Measurements from ENCODE around the gene SNX15. TPM values are rescaled to one million over a fixed set of nuclear protein-coding genes. Genes with fewer than 3 reads are reported as not detected.
"Not testable (repeated sequence)": the region's sequence is repeated elsewhere in the genome, so short reads cannot be mapped to it uniquely, and the experiment has no call there.

SNX15 gene
- polyA plus RNA-seq, 1 experiment, result 8.0 TPM

- DNase-seq (ENCODE audit: low read depth, low spot score), result no peak
- CTCF ChIA-PET, result interaction anchor here (0.6 kb wide), 1 partner anchor 12 kb away, joined by 3 read pairs; no protein-coding TSS in a partner anchor
- no peak overlapping the region for H3K4me3 ChIP-seq (ENCODE audit: low read depth, low read length)
- TF ChIP-seq CTCF (IDR thresholded peaks at IDR 0.05; ENCODE audit: low read depth, low read length), result no peak
- no peak overlapping the region for H3K27ac ChIP-seq (ENCODE audit: low read depth, low read length)
- H3K9me3 ChIP-seq (ENCODE audit: control insufficient read depth, insufficient read depth, low read length), result no peaks in the 10 kb centered on the region
- no peaks in the 10 kb centered on the region for H3K27me3 ChIP-seq (ENCODE audit: control insufficient read depth, insufficient read depth, low read length)
- POLR2A ChIA-PET, result no interaction called here
Observed at GRCh38 chr11:65021509-65021908, 5.7 kb upstream of the SNX15 start.

GRCh38 chr11:65023502-65023901 lies 3.7 kb upstream of the SNX15 start:
- H3K27ac ChIP-seq (ENCODE audit: low read depth, low read length); POLR2A ChIA-PET; DNase-seq (ENCODE audit: low read depth, low spot score); H3K9me3 ChIP-seq (ENCODE audit: control insufficient read depth, insufficient read depth, low read length); H3K4me3 ChIP-seq (ENCODE audit: low read depth, low read length); H3K27me3 ChIP-seq (ENCODE audit: control insufficient read depth, insufficient read depth, low read length): not testable (repeated sequence)
- CTCF ChIA-PET, result interaction anchor here (1.0 kb wide), 1 partner anchor 11 kb away, joined by 3 read pairs; no protein-coding TSS in a partner anchor

- CTCF ChIA-PET, result interaction anchor here (0.6 to 1.3 kb wide), 3 partner anchors 12 to 160 kb away, joined by 3 to 8 read pairs (median 3); partner anchors contain the start of genes ARL2 and ZNHIT2
- DNase-seq (ENCODE audit: low read depth, low spot score), result no peak
- no peaks in the 10 kb centered on the region for H3K9me3 ChIP-seq (ENCODE audit: control insufficient read depth, insufficient read depth, low read length)
- H3K27me3 ChIP-seq (ENCODE audit: control insufficient read depth, insufficient read depth, low read length), result no peaks in the 10 kb centered on the region
- no peak for TF ChIP-seq CTCF (IDR thresholded peaks at IDR 0.05; ENCODE audit: low read depth, low read length)
- no peak overlapping the region for H3K27ac ChIP-seq (ENCODE audit: low read depth, low read length)
- POLR2A ChIA-PET, result interaction anchor here (0.6 kb wide), 1 partner anchor 14 kb away, joined by 3 read pairs; the partner anchor contains the start of gene SAC3D1
- peak overlapping the region; percentile 51 for H3K4me3 ChIP-seq (ENCODE audit: low read depth, low read length)
Observed at GRCh38 chr11:65026810-65027209, 429 bp upstream of the SNX15 start.

- no peaks in the 10 kb centered on the region for H3K9me3 ChIP-seq (ENCODE audit: control insufficient read depth, insufficient read depth, low read length)
- H3K27me3 ChIP-seq (ENCODE audit: control insufficient read depth, insufficient read depth, low read length), result no peaks in the 10 kb centered on the region
- H3K4me3 ChIP-seq (ENCODE audit: low read depth, low read length), result no peak overlapping the region
- DNase-seq (ENCODE audit: low read depth, low spot score), result no peak
- ChIA-PET CTCF (no interaction called here), POLR2A (no interaction called here)
- TF ChIP-seq CTCF (IDR thresholded peaks at IDR 0.05; ENCODE audit: low read depth, low read length), result no peak
- no peak overlapping the region for H3K27ac ChIP-seq (ENCODE audit: low read depth, low read length)
Observed at GRCh38 chr11:65032216-65032615, 5.0 kb downstream of the SNX15 start.

- DNase-seq (ENCODE audit: low read depth, low spot score), result no peak
- no peaks in the 10 kb centered on the region for H3K27me3 ChIP-seq (ENCODE audit: control insufficient read depth, insufficient read depth, low read length)
- H3K9me3 ChIP-seq (ENCODE audit: control insufficient read depth, insufficient read depth, low read length), result no peaks in the 10 kb centered on the region
- ChIA-PET POLR2A (no interaction called here), CTCF (interaction anchor here (0.5 kb wide), 2 partner anchors 25 to 319 kb away, joined by 3 to 5 read pairs; no protein-coding TSS in a partner anchor)
- H3K4me3 ChIP-seq (ENCODE audit: low read depth, low read length), result no peak overlapping the region
- no peak overlapping the region for H3K27ac ChIP-seq (ENCODE audit: low read depth, low read length)
- TF ChIP-seq CTCF (IDR thresholded peaks at IDR 0.05; ENCODE audit: low read depth, low read length), result no peak
Observed at GRCh38 chr11:65034423-65034822, 7.2 kb downstream of the SNX15 start.

Data from AG04450 (cell line).